GM13977 (cell line): Measurements from ENCODE around the gene UBTD2.
"Not testable (repeated sequence)": the region's sequence is repeated elsewhere in the genome, so short reads cannot be mapped to it uniquely, and the experiment has no call there.

Source experiments
- DNase-seq: peaks from one replicate; pipeline ENCODE4 v3.0.0; 2012; ENCODE audit warnings: low spot score
- in situ Hi-C: fragments of 300-500 bp; cut with MboI; formaldehyde crosslinking; loops from one replicate; pipeline ENCODE4 v1.12.0; 2022; ENCODE audit warnings: low sequenced_read_pairs, low pct_unique_long_range_greater_than_20kb, mixed read lengths, inconsistent platforms; ENCODE audit not compliant: unreplicated experiment
- TF ChIP-seq, protein P1 (sequence below): IDR thresholded peaks from 2 replicates; pipeline ENCODE4 v1.5.1; 2012; ENCODE audit warnings: mild to moderate bottlenecking, control low read depth; ENCODE audit not compliant: insufficient read depth; ENCODE audit errors: extremely low read depth, missing control alignments

The UBTD2 gene, protein sequence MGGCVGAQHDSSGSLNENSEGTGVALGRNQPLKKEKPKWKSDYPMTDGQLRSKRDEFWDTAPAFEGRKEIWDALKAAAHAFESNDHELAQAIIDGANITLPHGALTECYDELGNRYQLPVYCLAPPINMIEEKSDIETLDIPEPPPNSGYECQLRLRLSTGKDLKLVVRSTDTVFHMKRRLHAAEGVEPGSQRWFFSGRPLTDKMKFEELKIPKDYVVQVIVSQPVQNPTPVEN

DNA sequence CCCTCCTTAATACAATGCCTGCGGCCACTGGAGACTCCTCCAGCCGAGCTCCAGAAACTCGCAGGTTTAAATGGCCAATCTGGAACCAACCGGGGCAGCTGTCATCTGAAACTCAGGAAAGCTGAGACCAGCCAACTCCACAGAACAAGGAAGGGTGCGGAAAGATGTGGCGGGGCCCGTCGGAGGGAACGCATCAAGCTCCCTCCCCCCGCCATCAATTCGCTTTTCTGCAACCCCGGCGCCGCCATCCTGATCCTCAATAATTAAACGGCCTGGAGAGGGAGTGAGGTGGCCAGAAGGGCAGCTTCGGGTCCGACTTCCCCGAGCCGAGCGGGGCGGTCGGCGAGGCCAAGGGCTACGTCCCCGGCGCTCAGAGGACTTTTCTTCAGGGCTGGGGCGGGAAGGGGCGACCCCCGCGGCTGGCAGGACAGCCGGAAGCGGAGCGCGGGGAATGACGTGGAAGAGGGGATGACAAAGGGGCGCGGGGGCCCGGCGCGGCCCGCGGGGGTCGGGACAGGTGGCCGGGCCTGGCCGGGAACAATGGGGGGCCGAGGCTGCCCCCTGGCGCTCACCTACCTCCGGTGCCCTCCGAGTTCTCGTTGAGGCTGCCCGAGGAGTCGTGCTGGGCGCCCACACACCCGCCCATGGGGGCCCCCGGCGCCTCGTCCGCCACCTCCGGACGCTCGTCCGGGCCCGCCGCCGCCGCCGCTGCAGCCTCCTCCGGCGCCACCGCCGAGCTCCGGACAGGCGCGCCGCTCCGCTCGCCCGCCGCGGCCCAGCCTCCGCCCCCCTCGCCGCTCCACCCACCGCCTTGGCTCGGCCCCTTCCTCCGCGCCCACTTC, at the start of gene UBTD2:
TSS of gene UBTD2 (minus strand) at position 745 of the 842 bp plus-strand sequence. CDS start at position 646, 99 bp downstream.
- in situ Hi-C loops = no loop called here
- TF ChIP-seq, protein P1, sequence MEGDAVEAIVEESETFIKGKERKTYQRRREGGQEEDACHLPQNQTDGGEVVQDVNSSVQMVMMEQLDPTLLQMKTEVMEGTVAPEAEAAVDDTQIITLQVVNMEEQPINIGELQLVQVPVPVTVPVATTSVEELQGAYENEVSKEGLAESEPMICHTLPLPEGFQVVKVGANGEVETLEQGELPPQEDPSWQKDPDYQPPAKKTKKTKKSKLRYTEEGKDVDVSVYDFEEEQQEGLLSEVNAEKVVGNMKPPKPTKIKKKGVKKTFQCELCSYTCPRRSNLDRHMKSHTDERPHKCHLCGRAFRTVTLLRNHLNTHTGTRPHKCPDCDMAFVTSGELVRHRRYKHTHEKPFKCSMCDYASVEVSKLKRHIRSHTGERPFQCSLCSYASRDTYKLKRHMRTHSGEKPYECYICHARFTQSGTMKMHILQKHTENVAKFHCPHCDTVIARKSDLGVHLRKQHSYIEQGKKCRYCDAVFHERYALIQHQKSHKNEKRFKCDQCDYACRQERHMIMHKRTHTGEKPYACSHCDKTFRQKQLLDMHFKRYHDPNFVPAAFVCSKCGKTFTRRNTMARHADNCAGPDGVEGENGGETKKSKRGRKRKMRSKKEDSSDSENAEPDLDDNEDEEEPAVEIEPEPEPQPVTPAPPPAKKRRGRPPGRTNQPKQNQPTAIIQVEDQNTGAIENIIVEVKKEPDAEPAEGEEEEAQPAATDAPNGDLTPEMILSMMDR = peak; percentile 71
- peak; percentile 94 for DNase-seq

DNA sequence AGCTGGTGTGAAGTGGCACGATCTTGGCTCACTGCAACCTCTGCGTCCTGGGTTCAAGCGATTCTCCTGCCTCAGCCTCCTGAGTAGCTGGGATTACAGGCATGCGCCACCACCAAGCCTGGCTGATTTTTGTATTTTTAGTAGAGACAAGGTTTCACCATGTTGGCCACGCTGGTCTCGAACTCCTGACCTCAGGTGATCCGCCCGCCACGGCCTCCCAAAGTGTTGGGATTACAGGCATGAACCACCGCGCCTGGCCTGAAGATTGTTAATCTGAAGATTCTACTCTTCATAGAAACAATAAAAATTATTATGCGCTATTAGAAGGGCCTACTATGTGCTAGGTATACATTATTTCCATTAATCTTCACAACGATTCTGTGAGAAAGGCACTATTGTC, 43.3 kb upstream of the UBTD2 start:
- in situ Hi-C loops = not testable (repeated sequence)

DNA sequence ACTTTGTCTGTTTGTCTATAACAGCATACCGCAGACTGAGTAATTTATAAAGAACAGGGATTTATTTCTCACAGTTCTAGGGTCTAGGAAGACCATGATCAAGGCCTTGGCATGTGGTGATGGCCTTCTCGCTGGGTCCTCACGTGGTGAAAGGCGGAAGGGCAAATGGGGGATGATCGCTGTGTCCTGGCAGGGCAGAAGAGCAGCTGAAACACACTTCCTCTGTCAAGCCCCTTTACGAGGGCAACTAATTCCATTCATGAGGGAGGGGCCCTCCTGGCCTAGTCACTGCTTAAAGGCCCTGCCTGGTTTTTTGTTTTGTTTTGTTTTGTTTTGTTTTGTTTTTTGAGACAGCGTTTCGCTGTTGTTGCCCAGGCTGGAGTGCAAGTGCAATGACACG, 41.9 kb upstream of the UBTD2 start:
- TF ChIP-seq, protein P1 = no peak
- in situ Hi-C loops = no loop called here
- DNase-seq = no peak

More for the DNA sequence above, 43.3 kb upstream of the UBTD2 start:
- not testable (repeated sequence) for DNase-seq

DNA sequence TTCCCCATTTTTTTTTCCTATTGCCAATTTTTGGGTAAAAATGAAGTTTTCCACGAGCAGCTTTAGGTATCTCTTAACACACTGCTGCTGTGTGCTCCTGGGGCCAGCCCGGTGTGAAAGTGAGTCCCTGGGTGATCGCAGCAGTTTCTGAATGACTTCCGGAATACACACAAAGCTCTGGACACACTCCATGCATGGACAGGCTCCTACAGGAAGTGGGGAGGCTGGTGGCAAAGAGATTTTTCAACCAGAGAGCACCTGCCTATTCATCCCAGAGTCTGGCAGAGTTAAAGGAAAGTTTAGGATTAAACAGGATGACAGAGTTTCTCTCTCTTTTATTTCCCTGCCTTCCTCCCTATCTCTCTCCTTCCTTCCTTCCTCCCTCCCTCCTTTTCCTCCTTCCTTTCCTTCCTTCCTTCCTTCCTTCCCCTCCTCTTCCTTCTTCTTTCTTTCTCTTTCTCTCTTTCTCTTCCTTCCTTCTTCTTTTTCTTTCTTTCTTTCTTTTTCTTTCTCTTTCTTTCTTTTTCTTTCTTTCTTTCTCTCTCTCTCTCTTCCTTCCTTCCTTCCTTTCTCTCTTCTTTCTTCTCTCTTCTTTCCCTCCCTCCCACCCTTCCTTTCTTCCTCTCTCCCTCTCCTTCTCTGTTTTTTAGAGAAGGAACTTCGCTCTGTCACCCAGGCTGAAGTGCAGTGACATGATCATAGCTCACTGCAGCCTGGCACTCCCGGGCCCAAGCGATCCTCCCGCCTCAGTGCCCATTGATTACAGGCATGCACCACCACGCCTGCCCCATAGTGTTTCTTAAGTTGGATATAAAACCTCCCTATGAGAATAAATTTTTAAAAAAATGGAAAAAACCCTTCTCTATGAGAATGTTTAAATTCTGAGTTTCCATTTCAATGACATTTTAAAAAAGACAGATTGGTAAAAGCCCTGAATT, 38.7 kb upstream of the UBTD2 start:
- no peak for DNase-seq
- in situ Hi-C loops = no loop called here
- TF ChIP-seq, protein P1 = no peak

DNA sequence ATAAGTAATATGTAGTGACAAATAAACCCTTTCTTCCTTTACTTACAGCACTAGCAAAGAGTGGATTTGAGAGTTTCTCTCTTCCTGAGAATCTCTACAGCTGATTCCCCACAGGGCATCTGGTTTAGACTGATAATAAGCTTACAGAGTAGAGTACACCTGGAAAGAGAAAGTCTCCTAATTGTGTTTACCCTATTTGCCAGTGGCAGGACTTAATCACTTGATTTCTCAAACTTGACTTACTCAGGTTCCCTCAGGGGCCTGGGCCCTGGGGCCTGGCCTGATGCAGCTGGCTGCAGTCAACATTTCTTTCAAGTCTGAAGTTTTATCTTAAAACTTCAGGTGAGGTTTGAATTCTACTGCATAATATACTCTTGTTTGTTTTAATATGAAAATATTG, 38.0 kb upstream of the UBTD2 start:
- in situ Hi-C loops = no loop called here
- DNase-seq = no peak
- TF ChIP-seq, protein P1 = no peak

DNA sequence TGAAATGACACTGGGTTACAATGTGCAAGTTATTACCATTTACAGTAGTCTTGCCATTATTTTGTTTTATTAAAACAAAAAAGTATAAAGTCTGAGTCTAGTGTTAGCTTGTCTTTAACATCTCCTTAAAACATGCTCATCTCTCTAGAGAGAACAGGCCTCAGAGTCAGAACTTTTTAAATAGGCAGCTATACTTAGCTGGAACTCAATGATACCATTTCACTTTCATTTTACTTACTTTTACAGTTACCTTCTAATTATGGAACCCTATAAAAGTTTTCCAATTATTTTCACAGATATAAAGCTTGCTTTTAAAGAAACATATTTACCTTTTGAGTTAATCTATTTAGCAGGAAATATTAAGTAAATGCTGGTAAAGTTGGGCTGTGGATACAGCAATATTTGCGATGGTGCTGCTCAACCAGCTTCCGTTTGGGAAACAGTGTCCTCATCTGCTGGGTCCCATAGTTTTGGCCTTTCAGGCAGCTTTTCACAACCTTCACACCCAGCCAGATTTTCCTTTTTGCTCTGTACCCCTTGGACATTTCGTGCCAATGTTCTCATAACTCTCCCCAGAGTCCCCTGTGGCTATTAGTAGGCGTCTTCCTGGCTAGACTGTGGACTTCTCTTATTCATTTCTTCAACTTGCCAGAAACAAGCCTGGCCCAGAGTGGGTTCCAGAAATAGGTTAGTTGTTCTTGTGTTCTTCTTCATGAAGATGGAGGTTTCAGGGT, 36.3 kb upstream of the UBTD2 start:
- no peak for DNase-seq
- TF ChIP-seq, protein P1 = no peak
- in situ Hi-C loops = no loop called here
